ENCODE data around the gene ODAD2. TPM values are rescaled to one million over a fixed set of nuclear protein-coding genes. Genes with fewer than 3 reads are reported as not detected.

Gene ODAD2
- total RNA-seq, 1 experiment from 2014 or later: 4.1 TPM

DNA sequence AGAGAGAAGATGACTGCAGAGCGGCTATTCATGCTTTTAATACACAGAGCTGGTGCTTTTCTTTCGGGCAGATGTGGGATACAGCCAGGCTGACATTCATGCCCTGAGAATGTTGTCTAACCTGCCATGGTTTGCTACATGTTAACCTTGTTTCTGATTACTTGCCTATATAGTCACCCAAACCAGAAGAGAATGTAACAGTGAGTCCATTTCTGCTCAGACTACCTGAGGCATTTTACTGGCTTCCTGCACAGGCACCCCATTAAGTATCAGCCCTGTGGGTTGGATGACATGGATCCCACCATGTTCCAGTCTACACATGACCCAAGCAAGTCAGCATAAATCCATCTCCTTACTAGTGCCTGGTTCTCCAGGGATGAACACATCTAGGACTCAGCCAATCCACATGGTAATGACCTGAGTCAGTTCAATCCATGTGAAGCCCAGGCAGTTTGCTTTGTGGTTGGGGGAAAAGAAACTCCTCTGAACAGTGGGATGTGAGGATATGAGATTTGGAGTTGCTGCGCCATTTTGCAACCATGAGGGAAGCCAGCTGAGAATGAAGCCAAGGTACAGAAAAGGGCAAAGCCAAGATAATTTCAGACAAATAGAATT, 197.6 kb downstream of the ODAD2 start:
- H3K9me3 Mint-ChIP-seq: no peaks in the 10 kb centered on the region
- H3K4me1 Mint-ChIP-seq: peaks cover 5% of the 10 kb centered on the region
- CTCF ChIA-PET: no interaction called here
- TF ChIP-seq HMGA2 (CRISPR knock-in tag; IDR thresholded peaks at IDR 0.05): no peak
- TF ChIP-seq MYBL2 (CRISPR knock-in tag; IDR thresholded peaks at IDR 0.05): no peak
- no peak for TF ChIP-seq ZNF317 (CRISPR knock-in tag; IDR thresholded peaks at IDR 0.05; ENCODE audit: borderline replicate concordance, low read depth)
- TF ChIP-seq NFATC4 (CRISPR knock-in tag; IDR thresholded peaks at IDR 0.05): no peak
- TF ChIP-seq JUN (CRISPR knock-in tag; IDR thresholded peaks at IDR 0.05): no peak
- TF ChIP-seq ZNF232 (CRISPR knock-in tag; IDR thresholded peaks at IDR 0.05): no peak
- no peak for TF ChIP-seq ZNF671 (CRISPR knock-in tag; IDR thresholded peaks at IDR 0.05)
- no peak for TF ChIP-seq EMX1 (CRISPR knock-in tag; IDR thresholded peaks at IDR 0.05)
- TF ChIP-seq, protein P1, sequence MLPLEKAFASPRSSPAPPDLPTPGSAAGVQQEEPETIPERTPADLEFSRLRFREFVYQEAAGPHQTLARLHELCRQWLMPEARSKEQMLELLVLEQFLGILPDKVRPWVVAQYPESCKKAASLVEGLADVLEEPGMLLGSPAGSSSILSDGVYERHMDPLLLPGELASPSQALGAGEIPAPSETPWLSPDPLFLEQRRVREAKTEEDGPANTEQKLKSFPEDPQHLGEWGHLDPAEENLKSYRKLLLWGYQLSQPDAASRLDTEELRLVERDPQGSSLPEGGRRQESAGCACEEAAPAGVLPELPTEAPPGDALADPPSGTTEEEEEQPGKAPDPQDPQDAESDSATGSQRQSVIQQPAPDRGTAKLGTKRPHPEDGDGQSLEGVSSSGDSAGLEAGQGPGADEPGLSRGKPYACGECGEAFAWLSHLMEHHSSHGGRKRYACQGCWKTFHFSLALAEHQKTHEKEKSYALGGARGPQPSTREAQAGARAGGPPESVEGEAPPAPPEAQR (CRISPR knock-in tag; IDR thresholded peaks at IDR 0.05): no peak
- TF ChIP-seq JAZF1 (CRISPR knock-in tag; IDR thresholded peaks at IDR 0.05): no peak
- TF ChIP-seq, protein P2, sequence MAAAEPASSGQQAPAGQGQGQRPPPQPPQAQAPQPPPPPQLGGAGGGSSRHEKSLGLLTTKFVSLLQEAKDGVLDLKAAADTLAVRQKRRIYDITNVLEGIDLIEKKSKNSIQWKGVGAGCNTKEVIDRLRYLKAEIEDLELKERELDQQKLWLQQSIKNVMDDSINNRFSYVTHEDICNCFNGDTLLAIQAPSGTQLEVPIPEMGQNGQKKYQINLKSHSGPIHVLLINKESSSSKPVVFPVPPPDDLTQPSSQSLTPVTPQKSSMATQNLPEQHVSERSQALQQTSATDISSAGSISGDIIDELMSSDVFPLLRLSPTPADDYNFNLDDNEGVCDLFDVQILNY (CRISPR knock-in tag; IDR thresholded peaks at IDR 0.05): no peak
- TF ChIP-seq, protein P3, sequence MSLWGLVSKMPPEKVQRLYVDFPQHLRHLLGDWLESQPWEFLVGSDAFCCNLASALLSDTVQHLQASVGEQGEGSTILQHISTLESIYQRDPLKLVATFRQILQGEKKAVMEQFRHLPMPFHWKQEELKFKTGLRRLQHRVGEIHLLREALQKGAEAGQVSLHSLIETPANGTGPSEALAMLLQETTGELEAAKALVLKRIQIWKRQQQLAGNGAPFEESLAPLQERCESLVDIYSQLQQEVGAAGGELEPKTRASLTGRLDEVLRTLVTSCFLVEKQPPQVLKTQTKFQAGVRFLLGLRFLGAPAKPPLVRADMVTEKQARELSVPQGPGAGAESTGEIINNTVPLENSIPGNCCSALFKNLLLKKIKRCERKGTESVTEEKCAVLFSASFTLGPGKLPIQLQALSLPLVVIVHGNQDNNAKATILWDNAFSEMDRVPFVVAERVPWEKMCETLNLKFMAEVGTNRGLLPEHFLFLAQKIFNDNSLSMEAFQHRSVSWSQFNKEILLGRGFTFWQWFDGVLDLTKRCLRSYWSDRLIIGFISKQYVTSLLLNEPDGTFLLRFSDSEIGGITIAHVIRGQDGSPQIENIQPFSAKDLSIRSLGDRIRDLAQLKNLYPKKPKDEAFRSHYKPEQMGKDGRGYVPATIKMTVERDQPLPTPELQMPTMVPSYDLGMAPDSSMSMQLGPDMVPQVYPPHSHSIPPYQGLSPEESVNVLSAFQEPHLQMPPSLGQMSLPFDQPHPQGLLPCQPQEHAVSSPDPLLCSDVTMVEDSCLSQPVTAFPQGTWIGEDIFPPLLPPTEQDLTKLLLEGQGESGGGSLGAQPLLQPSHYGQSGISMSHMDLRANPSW (CRISPR knock-in tag; conservative IDR thresholded peaks at IDR 0.05; ENCODE audit: low read depth): no peak
- TF ChIP-seq, protein P4, sequence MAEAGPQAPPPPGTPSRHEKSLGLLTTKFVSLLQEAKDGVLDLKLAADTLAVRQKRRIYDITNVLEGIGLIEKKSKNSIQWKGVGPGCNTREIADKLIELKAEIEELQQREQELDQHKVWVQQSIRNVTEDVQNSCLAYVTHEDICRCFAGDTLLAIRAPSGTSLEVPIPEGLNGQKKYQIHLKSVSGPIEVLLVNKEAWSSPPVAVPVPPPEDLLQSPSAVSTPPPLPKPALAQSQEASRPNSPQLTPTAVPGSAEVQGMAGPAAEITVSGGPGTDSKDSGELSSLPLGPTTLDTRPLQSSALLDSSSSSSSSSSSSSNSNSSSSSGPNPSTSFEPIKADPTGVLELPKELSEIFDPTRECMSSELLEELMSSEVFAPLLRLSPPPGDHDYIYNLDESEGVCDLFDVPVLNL (CRISPR knock-in tag; IDR thresholded peaks at IDR 0.05; ENCODE audit: borderline replicate concordance, low read depth): no peak
- no peak for TF ChIP-seq FOXK1 (CRISPR knock-in tag; IDR thresholded peaks at IDR 0.05)
- TF ChIP-seq NFYB (CRISPR knock-in tag; conservative IDR thresholded peaks at IDR 0.05; ENCODE audit: low read depth): no peak
- no peak for TF ChIP-seq ESRRA (CRISPR knock-in tag; IDR thresholded peaks at IDR 0.05; ENCODE audit: borderline replicate concordance)
- TF ChIP-seq NR1H2 (CRISPR knock-in tag; IDR thresholded peaks at IDR 0.05): no peak
- TF ChIP-seq ZNF138 (CRISPR knock-in tag; conservative IDR thresholded peaks at IDR 0.05): no peak
- TF ChIP-seq, protein P5, sequence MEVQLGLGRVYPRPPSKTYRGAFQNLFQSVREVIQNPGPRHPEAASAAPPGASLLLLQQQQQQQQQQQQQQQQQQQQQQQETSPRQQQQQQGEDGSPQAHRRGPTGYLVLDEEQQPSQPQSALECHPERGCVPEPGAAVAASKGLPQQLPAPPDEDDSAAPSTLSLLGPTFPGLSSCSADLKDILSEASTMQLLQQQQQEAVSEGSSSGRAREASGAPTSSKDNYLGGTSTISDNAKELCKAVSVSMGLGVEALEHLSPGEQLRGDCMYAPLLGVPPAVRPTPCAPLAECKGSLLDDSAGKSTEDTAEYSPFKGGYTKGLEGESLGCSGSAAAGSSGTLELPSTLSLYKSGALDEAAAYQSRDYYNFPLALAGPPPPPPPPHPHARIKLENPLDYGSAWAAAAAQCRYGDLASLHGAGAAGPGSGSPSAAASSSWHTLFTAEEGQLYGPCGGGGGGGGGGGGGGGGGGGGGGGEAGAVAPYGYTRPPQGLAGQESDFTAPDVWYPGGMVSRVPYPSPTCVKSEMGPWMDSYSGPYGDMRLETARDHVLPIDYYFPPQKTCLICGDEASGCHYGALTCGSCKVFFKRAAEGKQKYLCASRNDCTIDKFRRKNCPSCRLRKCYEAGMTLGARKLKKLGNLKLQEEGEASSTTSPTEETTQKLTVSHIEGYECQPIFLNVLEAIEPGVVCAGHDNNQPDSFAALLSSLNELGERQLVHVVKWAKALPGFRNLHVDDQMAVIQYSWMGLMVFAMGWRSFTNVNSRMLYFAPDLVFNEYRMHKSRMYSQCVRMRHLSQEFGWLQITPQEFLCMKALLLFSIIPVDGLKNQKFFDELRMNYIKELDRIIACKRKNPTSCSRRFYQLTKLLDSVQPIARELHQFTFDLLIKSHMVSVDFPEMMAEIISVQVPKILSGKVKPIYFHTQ (CRISPR knock-in tag; IDR thresholded peaks at IDR 0.05): no peak
- TF ChIP-seq ELF4 (CRISPR knock-in tag; IDR thresholded peaks at IDR 0.05; ENCODE audit: low read depth): no peak
- no peaks in the 10 kb centered on the region for H3K27me3 Mint-ChIP-seq (ENCODE audit: low read depth)
- ATAC-seq: no peak
- POLR2A ChIA-PET: no interaction called here
- no peaks in the 10 kb centered on the region for H3K36me3 Mint-ChIP-seq
- no peak overlapping the region for H3K27ac Mint-ChIP-seq
- DNase-seq (ENCODE audit: low spot score): no peak
- no peak overlapping the region for H3K4me3 Mint-ChIP-seq

Measured in WTC11 (cell line).